HCT116 (cell line): Measurements from ENCODE around the gene ELP1. TPM values are rescaled to one million over a fixed set of nuclear protein-coding genes. Genes with fewer than 3 reads are reported as not detected.

ENCODE experiments used
- ATAC-seq: fragments of 200-7000 bp; cut with Tn5 transposase; 2 replicates; pipeline ENCODE4 v1.9.1; 2020; ENCODE audit warnings: mild to moderate bottlenecking, moderate library complexity
- BruUV-seq: library from RNA; stranded (reverse); fragments of 400-500 nt; replicated peaks from 2 replicates; lab custom pipeline; 2021; lab: Mats Ljungman, UMichigan
- CTCF ChIA-PET: fragments of 300-600 bp; sonication (Branson Sonifier 250); formaldehyde crosslinking; loops from one replicate; lab custom pipeline; 2021; ENCODE audit warnings: antibody characterized with exemption; lab: Charles Lee
- POLR2A ChIA-PET: fragments of 300-600, 350-600 bp; sonication (Branson Sonifier 250); formaldehyde crosslinking; loops from one replicate; lab custom pipeline; 2021; ENCODE audit warnings: antibody characterized with exemption; lab: Charles Lee
- RAD21 ChIA-PET, 2 experiments: fragments of 300-600 bp; sonication (Branson Sonifier 250); formaldehyde crosslinking; loops; one replicate each; lab custom pipeline; 2023; ENCODE audit warnings: low total read pairs in 2 of 2; ENCODE audit not compliant: uncharacterized antibody in 2 of 2, unreplicated experiment in 2 of 2, low non-redundant PET in 1 of 2; lab: Charles Lee
- DNase-seq: peaks from one replicate; pipeline ENCODE4 v3.0.0-alpha.2; 2010; ENCODE audit warnings: low read depth, low spot score
- H2AFZ ChIP-seq: fragments of 200-600 bp; shearing (Covaris generic), sonication (generic); 2 replicates; pipeline ENCODE4 v1.6.1; 2017; ENCODE audit warnings: low read depth, mixed run types, mixed read lengths, antibody characterized with exemption, low read length; ENCODE audit not compliant: poor library complexity, severe bottlenecking
- H3K27ac ChIP-seq: 2 replicates; pipeline ENCODE4 v1.5.1; 2012; ENCODE audit warnings: low read depth, low read length
- H3K27me3 ChIP-seq: fragments of 200-600 bp; sonication (generic); 2 replicates; pipeline ENCODE4 v1.6.1; 2016; ENCODE audit warnings: mixed run types, low read length, mixed read lengths; ENCODE audit not compliant: insufficient read depth
- H3K36me3 ChIP-seq, 2 experiments: fragments of 200-500 bp in 1 of 2; fragments of 200-600 bp in 1 of 2; sonication (Bioruptor generic) in 1 of 2; sonication (generic) in 1 of 2; 2 replicates each; pipeline versions ENCODE4 v1.5.1 to v1.6.1; 2014 to 2016; ENCODE audit warnings: low read length in 2 of 2, inconsistent platforms in 1 of 2, mixed read lengths in 1 of 2, mixed run types in 1 of 2; ENCODE audit not compliant: insufficient read depth in 2 of 2, control insufficient read depth in 1 of 2
- H3K4me1 ChIP-seq, 2 experiments: fragments of 200-600 bp in 1 of 2; sonication (generic) in 1 of 2; 2 replicates each; pipeline versions ENCODE4 v1.5.1 to v1.6.1; 2012 to 2017; ENCODE audit warnings: low read length in 2 of 2, inconsistent platforms in 1 of 2, mild to moderate bottlenecking in 1 of 2, mixed read lengths in 1 of 2, mixed run types in 1 of 2, moderate library complexity in 1 of 2; ENCODE audit not compliant: insufficient read depth in 2 of 2, control insufficient read depth in 1 of 2
- H3K4me2 ChIP-seq: fragments of 200-600 bp; sonication (generic); 2 replicates; pipeline ENCODE4 v1.6.1; 2017; ENCODE audit warnings: mixed run types, low read length, mixed read lengths
- H3K4me3 ChIP-seq, 2 experiments: fragments of 200-600 bp in 1 of 2; sonication (generic) in 1 of 2; replicated peaks in 1 of 2; 2 replicates each; pipeline ENCODE4 v1.5.1; 2011 to 2016; ENCODE audit warnings: low read length in 2 of 2, control low read depth in 1 of 2, low read depth in 1 of 2, mild to moderate bottlenecking in 1 of 2, mixed read lengths in 1 of 2, mixed run types in 1 of 2
- H3K79me2 ChIP-seq: fragments of 200-600 bp; sonication (generic); 2 replicates; pipeline ENCODE4 v1.6.1; 2017; ENCODE audit warnings: mild to moderate bottlenecking, mixed run types, low read length, moderate library complexity, mixed read lengths; ENCODE audit not compliant: insufficient read depth
- H3K9ac ChIP-seq: fragments of 200-600 bp; sonication (generic); 2 replicates; pipeline ENCODE4 v1.6.1; 2016; ENCODE audit warnings: low read length, mixed read lengths
- H3K9me2 ChIP-seq: fragments of 200-600 bp; sonication (generic), shearing (Covaris generic); 2 replicates; pipeline ENCODE4 v1.6.1; 2017; ENCODE audit warnings: mixed run types, mild to moderate bottlenecking, moderate library complexity; ENCODE audit not compliant: insufficient read depth
- H3K9me3 ChIP-seq, 2 experiments: fragments of 200-500 bp in 1 of 2; fragments of 200-600 bp in 1 of 2; sonication (Bioruptor generic) in 1 of 2; sonication (generic) in 1 of 2; 2 replicates each; pipeline ENCODE4 v1.6.1; 2014 to 2017; ENCODE audit warnings: low read length in 2 of 2, mixed read lengths in 2 of 2, inconsistent platforms in 1 of 2, low read depth in 1 of 2, mild to moderate bottlenecking in 1 of 2, mixed run types in 1 of 2, moderate library complexity in 1 of 2; ENCODE audit not compliant: control insufficient read depth in 1 of 2, insufficient read depth in 1 of 2
- H4K20me1 ChIP-seq: fragments of 200-600 bp; sonication (generic), shearing (Covaris generic); 2 replicates; pipeline ENCODE4 v1.6.1; 2017; ENCODE audit warnings: mixed run types, mild to moderate bottlenecking, moderate library complexity; ENCODE audit not compliant: insufficient read depth
- CEBPB ChIP-seq: IDR thresholded peaks from 2 replicates; pipeline ENCODE4 v1.6.1; 2012; ENCODE audit warnings: low read depth
- EGR1 ChIP-seq: IDR thresholded peaks from 2 replicates; pipeline ENCODE4 v1.6.1; 2012; ENCODE audit warnings: low read depth
- ELF1 ChIP-seq: IDR thresholded peaks from 2 replicates; pipeline ENCODE4 v1.6.1; 2012; ENCODE audit warnings: low read depth, borderline replicate concordance
- EZH2phosphoT487 ChIP-seq: fragments of 200-600 bp; IDR thresholded peaks from 2 replicates; pipeline ENCODE4 v1.6.1; 2018; ENCODE audit warnings: antibody characterized with exemption, borderline replicate concordance
- FOSL1 ChIP-seq: IDR thresholded peaks from 2 replicates; pipeline ENCODE4 v1.6.1; 2012; ENCODE audit warnings: low read depth
- JUND ChIP-seq: IDR thresholded peaks from 2 replicates; pipeline ENCODE4 v1.6.1; 2012
- POLR2A ChIP-seq: IDR thresholded peaks from 2 replicates; pipeline ENCODE4 v1.7.0; 2011; ENCODE audit warnings: borderline replicate concordance; ENCODE audit not compliant: insufficient read depth, insufficient read length; ENCODE audit errors: extremely low read depth
- POLR2AphosphoS5 ChIP-seq: IDR thresholded peaks from 2 replicates; pipeline ENCODE4 v1.6.1; 2011; ENCODE audit warnings: mild to moderate bottlenecking, low read depth, low read length, moderate library complexity
- RAD21 ChIP-seq: IDR thresholded peaks from 2 replicates; pipeline ENCODE4 v1.6.1; 2012; ENCODE audit warnings: low read depth, mild to moderate bottlenecking
- SIN3A ChIP-seq: IDR thresholded peaks from 2 replicates; pipeline ENCODE4 v1.6.1; 2012; ENCODE audit warnings: low read depth
- SP1 ChIP-seq: IDR thresholded peaks from 2 replicates; pipeline ENCODE4 v1.6.1; 2012; ENCODE audit warnings: low read depth
- TCF7L2 ChIP-seq: IDR thresholded peaks from 2 replicates; pipeline ENCODE4 v1.7.0; 2011; ENCODE audit warnings: borderline replicate concordance, inconsistent platforms; ENCODE audit not compliant: insufficient read depth, insufficient read length; ENCODE audit errors: extremely low read depth
- YY1 ChIP-seq: IDR thresholded peaks from 2 replicates; pipeline ENCODE4 v1.6.1; 2011; ENCODE audit warnings: low read length, low read depth, moderate library complexity, mild to moderate bottlenecking; ENCODE audit not compliant: insufficient replicate concordance; ENCODE audit errors: extremely low read depth
- ZFX ChIP-seq: fragments of 450-650 bp; IDR thresholded peaks from 2 replicates; pipeline ENCODE4 v1.6.1; 2017
- intact Hi-C: fragments of 100-400 bp; cut with micrococcal nuclease; formaldehyde crosslinking; loops from 2 replicates; pipeline ENCODE4 v1.10.0; 2022
- total RNA-seq: library from RNA; stranded (reverse); gene quantifications from one replicate; pipeline ENCODE4 v1.2.1, GENCODE V29; 2021; ENCODE audit not compliant: unreplicated experiment
- TF ChIP-seq, protein P1 (sequence below): IDR thresholded peaks from 2 replicates; pipeline ENCODE4 v1.6.1; 2012
- TF ChIP-seq, protein P2 (sequence below), 3 experiments: fragments of 200-600 bp in 1 of 3; sonication (generic) in 1 of 3; IDR thresholded peaks in 2 of 3; conservative IDR thresholded peaks in 1 of 3; 2 replicates each; pipeline ENCODE4 v1.5.1; 2012 to 2017; ENCODE audit warnings: low read depth in 2 of 3, low read length in 2 of 3, antibody characterized with exemption in 1 of 3, borderline replicate concordance in 1 of 3, control low read depth in 1 of 3, mild to moderate bottlenecking in 1 of 3, mixed read lengths in 1 of 3, mixed run types in 1 of 3, moderate library complexity in 1 of 3; ENCODE audit not compliant: insufficient read depth in 1 of 3
- TF ChIP-seq, protein P3 (sequence below): IDR thresholded peaks from 2 replicates; pipeline ENCODE4 v1.6.1; 2012; ENCODE audit warnings: low read depth

Gene ELP1
- total RNA-seq, 1 experiment from 2014 or later, result 28.8 TPM

DNA sequence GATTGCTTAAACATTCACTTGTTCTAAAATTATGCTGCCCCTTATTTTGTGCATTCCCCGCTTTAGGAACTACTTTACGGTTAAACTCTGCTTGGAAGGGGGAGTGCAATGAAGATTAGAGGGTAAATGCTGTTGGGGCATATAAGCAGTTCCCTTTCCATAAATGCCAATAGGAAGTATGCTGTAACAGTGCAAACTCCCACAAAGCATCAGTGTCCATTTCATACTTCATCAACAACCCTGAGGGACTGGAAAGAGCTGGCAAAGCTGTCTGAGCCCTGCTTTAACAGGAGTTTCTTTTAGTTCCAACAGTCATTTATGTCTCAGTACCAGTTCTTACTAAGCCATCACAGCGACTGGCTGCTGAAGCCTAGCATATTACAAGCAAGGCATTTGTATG is 70.0 kb downstream of the ELP1 start:
- TF ChIP-seq TCF7L2 (no peak), SIN3A (no peak)
- H3K27ac ChIP-seq, result no peak overlapping the region
- H3K4me3 ChIP-seq, result no peak overlapping the region
- DNase-seq (no peak), ATAC-seq (no peak)
- no peaks in the 10 kb centered on the region for H3K9me3 ChIP-seq
- BruUV-seq, result no TSS peak
- RAD21 ChIA-PET, result no interaction called here
- no peaks in the 10 kb centered on the region for H3K27me3 ChIP-seq
- H3K9ac ChIP-seq, result no peak overlapping the region
- H3K4me1 ChIP-seq, result peaks cover 0 to 17% of the 10 kb centered on the region in 2 experiments; a peak in 2 of 4 replicates
- no peaks in the 10 kb centered on the region for H4K20me1 ChIP-seq
- H3K36me3 ChIP-seq, result no peaks in the 10 kb centered on the region
- no peaks in the 10 kb centered on the region for H3K9me2 ChIP-seq
- no peak overlapping the region for H3K4me2 ChIP-seq
- H2AFZ ChIP-seq, result no peak overlapping the region
- no peaks in the 10 kb centered on the region for H3K79me2 ChIP-seq
- CTCF ChIA-PET, result interaction anchor here (0.8 kb wide), 1 partner anchor 90 kb away, joined by 3 read pairs; no protein-coding TSS in a partner anchor
- POLR2A ChIA-PET, result no interaction called here
- intact Hi-C loops, result no loop called here

DNA sequence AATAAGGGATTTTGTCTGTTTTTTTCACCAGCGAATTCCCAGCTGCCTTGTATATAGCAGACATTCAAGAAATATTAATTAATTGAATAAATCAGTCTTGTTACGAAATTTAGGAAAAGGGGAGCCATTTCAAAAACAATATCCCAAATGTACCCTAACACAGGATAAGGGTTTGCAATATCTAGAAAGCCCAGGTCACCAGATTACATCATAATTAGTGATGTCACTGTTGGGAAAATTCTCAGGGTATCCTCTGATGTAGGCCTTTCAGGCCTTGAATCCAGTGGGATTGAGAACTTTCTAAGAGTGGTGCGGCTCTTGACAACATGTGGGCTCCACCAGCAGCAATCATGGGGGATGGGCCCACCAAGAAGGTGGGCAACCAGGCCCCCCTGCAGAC is 71.9 kb downstream of the ELP1 start, which contains the start of gene ACTL7A:
Gene ACTL7A, plus strand, starts transcription at position 270 of the 400 bp plus-strand sequence. Its CDS starts 57 bp downstream, at position 327.
- H3K27ac ChIP-seq, result no peak within 1 kb of the TSS
- ATAC-seq, result no peak
- ChIA-PET POLR2A (no interaction called here), RAD21 (no interaction called here), CTCF (no interaction called here)
- H2AFZ ChIP-seq, result no peak within 1 kb of the TSS
- no peaks in the 10 kb centered on the region for H3K9me2 ChIP-seq
- intact Hi-C loops, result no loop called here
- H3K4me1 ChIP-seq, result peaks cover 0 to 16% of the 10 kb centered on the region in 2 experiments; a peak in 2 of 4 replicates
- BruUV-seq, result no TSS peak
- H3K27me3 ChIP-seq, result no peaks in the 10 kb centered on the region
- H3K9me3 ChIP-seq, result no peaks in the 10 kb centered on the region
- no peak within 1 kb of the TSS for H3K4me3 ChIP-seq
- H3K36me3 ChIP-seq, result no peaks in the 10 kb centered on the region
- no peak within 1 kb of the TSS for H3K4me2 ChIP-seq
- no peaks in the 10 kb centered on the region for H3K79me2 ChIP-seq
- no peak within 1 kb of the TSS for H3K9ac ChIP-seq
- DNase-seq, result no peak
- H4K20me1 ChIP-seq, result no peaks in the 10 kb centered on the region
- TF ChIP-seq POLR2AphosphoS5 (no peak), ELF1 (no peak), FOSL1 (no peak), TCF7L2 (no peak), SP1 (no peak), EZH2phosphoT487 (no peak), EGR1 (no peak), POLR2A (no peak), YY1 (no peak), JUND (no peak), RAD21 (no peak), CEBPB (no peak), ZFX (no peak)
- TF ChIP-seq, protein P1, sequence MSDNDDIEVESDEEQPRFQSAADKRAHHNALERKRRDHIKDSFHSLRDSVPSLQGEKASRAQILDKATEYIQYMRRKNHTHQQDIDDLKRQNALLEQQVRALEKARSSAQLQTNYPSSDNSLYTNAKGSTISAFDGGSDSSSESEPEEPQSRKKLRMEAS, result no peak
- TF ChIP-seq, protein P2, sequence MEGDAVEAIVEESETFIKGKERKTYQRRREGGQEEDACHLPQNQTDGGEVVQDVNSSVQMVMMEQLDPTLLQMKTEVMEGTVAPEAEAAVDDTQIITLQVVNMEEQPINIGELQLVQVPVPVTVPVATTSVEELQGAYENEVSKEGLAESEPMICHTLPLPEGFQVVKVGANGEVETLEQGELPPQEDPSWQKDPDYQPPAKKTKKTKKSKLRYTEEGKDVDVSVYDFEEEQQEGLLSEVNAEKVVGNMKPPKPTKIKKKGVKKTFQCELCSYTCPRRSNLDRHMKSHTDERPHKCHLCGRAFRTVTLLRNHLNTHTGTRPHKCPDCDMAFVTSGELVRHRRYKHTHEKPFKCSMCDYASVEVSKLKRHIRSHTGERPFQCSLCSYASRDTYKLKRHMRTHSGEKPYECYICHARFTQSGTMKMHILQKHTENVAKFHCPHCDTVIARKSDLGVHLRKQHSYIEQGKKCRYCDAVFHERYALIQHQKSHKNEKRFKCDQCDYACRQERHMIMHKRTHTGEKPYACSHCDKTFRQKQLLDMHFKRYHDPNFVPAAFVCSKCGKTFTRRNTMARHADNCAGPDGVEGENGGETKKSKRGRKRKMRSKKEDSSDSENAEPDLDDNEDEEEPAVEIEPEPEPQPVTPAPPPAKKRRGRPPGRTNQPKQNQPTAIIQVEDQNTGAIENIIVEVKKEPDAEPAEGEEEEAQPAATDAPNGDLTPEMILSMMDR (IDR thresholded peaks at IDR 0.05 in 2 of 3, conservative IDR thresholded peaks at IDR 0.05 in 1 of 3; ENCODE audit: borderline replicate concordance in 1 of 3, insufficient read depth in 1 of 3, low read depth in 2 of 3, low read length in 2 of 3), result no peak
- TF ChIP-seq, protein P3, sequence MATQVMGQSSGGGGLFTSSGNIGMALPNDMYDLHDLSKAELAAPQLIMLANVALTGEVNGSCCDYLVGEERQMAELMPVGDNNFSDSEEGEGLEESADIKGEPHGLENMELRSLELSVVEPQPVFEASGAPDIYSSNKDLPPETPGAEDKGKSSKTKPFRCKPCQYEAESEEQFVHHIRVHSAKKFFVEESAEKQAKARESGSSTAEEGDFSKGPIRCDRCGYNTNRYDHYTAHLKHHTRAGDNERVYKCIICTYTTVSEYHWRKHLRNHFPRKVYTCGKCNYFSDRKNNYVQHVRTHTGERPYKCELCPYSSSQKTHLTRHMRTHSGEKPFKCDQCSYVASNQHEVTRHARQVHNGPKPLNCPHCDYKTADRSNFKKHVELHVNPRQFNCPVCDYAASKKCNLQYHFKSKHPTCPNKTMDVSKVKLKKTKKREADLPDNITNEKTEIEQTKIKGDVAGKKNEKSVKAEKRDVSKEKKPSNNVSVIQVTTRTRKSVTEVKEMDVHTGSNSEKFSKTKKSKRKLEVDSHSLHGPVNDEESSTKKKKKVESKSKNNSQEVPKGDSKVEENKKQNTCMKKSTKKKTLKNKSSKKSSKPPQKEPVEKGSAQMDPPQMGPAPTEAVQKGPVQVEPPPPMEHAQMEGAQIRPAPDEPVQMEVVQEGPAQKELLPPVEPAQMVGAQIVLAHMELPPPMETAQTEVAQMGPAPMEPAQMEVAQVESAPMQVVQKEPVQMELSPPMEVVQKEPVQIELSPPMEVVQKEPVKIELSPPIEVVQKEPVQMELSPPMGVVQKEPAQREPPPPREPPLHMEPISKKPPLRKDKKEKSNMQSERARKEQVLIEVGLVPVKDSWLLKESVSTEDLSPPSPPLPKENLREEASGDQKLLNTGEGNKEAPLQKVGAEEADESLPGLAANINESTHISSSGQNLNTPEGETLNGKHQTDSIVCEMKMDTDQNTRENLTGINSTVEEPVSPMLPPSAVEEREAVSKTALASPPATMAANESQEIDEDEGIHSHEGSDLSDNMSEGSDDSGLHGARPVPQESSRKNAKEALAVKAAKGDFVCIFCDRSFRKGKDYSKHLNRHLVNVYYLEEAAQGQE, result no peak
